ENCODE results near the gene MYOCD.

GRCh38 chr17:12730421-12730820 lies 64.7 kb downstream of the MYOCD start:
- no peak for TF ChIP-seq POLR2AphosphoS5 (IDR thresholded peaks at IDR 0.05)
- no peak for TF ChIP-seq POLR2A (IDR thresholded peaks at IDR 0.05; ENCODE audit: low read depth)
- TF ChIP-seq CTCF (IDR thresholded peaks at IDR 0.05), result no peak

All from esophagus muscularis mucosa (tissue), 3 donors.